Measurements from ENCODE around the gene SMAD2.
A peak's percentile ranks its signal among the peaks of the same experiment; 100 is the strongest.

SMAD2 gene

DNA sequence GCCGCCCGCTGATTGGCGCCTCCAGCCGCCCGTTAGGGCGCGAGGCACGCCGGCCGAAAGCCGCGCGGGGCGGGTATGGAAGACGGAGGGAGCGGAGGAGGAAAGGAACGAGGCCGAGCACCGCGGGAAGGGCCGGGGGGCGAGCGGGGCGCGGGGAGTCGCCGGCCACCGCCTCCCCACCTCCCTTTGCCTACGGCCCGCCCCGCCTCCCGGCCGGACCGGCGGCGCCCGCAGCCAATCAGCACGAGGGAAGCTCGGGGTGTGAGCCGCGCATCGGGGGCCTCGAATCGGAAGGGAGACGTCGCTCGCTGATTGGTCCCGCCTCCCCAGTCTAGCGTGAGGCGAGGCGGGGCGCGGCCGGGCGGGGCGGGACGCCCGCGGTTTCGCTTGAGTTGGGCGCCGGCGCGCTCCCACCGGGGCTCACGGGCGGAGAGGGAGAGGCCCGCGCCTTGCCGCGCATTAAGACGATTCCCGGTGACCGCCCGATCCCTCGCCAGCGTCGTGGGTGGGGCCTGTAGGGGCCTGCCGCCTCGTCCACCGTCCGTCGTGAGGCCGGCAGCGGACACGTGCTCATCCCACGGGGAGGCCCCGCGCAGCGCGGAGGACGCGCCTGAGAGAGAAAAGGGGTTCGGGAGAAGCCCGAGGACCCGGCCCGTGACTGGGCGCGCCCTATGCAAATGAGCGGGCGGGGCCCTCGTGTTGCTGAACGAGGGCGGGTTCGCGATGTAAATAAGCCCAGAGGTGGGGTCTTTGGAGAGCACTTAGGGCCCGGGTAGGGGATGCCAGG is 665 bp upstream of the SMAD2 start:
- no peaks in the 10 kb centered on the region for H3K9me3 ChIP-seq (replicated peaks; ENCODE audit: insufficient read depth, low read length)

GRCh38 chr18:47929681-47930198 is 719 bp downstream of the SMAD2 start:
- no peaks in the 10 kb centered on the region for H3K9me3 ChIP-seq (replicated peaks; ENCODE audit: insufficient read depth, low read length)
- H3K27me3 ChIP-seq (replicated peaks; ENCODE audit: insufficient read depth, low read length) = no peaks in the 10 kb centered on the region
- H3K4me1 ChIP-seq (ENCODE audit: low read length) = peaks cover 16% of the 10 kb centered on the region
- peak overlapping the region; percentile 82 for H3K27ac ChIP-seq (ENCODE audit: low read length)
- H3K4me3 ChIP-seq (ENCODE audit: low read length) = peak overlapping the region; percentile 87
- H3K79me2 ChIP-seq (ENCODE audit: low read length) = peaks cover 55% of the 10 kb centered on the region
- H3K36me3 ChIP-seq (replicated peaks; ENCODE audit: insufficient read depth, low read length) = no peaks in the 10 kb centered on the region
- peak overlapping the region; percentile 82 for H3K9ac ChIP-seq (ENCODE audit: low read length)
- H2AFZ ChIP-seq (ENCODE audit: low read length) = peak overlapping the region; percentile 72
- no peaks in the 10 kb centered on the region for H3K9me2 ChIP-seq (replicated peaks; ENCODE audit: insufficient read depth, low read length)
- H4K20me1 ChIP-seq (ENCODE audit: insufficient read depth, low read length) = peaks cover 24% of the 10 kb centered on the region
- peak; percentile 55 for DNase-seq
- H3K4me2 ChIP-seq (ENCODE audit: low read depth, low read length) = peak overlapping the region; percentile 77
- TF ChIP-seq EZH2 (optimal IDR thresholded peaks at IDR 0.05; ENCODE audit: low read depth, low read length) = no peak
- TF ChIP-seq EZH2phosphoT487 (IDR thresholded peaks at IDR 0.05; ENCODE audit: low read length) = no peak
- TF ChIP-seq, protein P1, sequence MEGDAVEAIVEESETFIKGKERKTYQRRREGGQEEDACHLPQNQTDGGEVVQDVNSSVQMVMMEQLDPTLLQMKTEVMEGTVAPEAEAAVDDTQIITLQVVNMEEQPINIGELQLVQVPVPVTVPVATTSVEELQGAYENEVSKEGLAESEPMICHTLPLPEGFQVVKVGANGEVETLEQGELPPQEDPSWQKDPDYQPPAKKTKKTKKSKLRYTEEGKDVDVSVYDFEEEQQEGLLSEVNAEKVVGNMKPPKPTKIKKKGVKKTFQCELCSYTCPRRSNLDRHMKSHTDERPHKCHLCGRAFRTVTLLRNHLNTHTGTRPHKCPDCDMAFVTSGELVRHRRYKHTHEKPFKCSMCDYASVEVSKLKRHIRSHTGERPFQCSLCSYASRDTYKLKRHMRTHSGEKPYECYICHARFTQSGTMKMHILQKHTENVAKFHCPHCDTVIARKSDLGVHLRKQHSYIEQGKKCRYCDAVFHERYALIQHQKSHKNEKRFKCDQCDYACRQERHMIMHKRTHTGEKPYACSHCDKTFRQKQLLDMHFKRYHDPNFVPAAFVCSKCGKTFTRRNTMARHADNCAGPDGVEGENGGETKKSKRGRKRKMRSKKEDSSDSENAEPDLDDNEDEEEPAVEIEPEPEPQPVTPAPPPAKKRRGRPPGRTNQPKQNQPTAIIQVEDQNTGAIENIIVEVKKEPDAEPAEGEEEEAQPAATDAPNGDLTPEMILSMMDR (IDR thresholded peaks at IDR 0.05; ENCODE audit: low read length) = no peak
- peaks cover 14% of the 10 kb centered on the region for H3F3A ChIP-seq (ENCODE audit: insufficient read depth, low read length)

More for the DNA sequence above, 665 bp upstream of the SMAD2 start:
- Histone ChIP-seq H3K4me3 (ENCODE audit: low read length) (peak overlapping the region; percentile 77), H3K79me2 (ENCODE audit: low read length) (peaks cover 41% of the 10 kb centered on the region), H4K20me1 (ENCODE audit: insufficient read depth, low read length) (peaks cover 14% of the 10 kb centered on the region), H3K36me3 (replicated peaks; ENCODE audit: insufficient read depth, low read length) (no peaks in the 10 kb centered on the region), H3F3A (ENCODE audit: insufficient read depth, low read length) (peaks cover 14% of the 10 kb centered on the region), H3K4me1 (ENCODE audit: low read length) (peaks cover 16% of the 10 kb centered on the region), H3K9me2 (replicated peaks; ENCODE audit: insufficient read depth, low read length) (no peaks in the 10 kb centered on the region), H2AFZ (ENCODE audit: low read length) (peak overlapping the region; percentile 73), H3K4me2 (ENCODE audit: low read depth, low read length) (peak overlapping the region; percentile 65), H3K27me3 (replicated peaks; ENCODE audit: insufficient read depth, low read length) (no peaks in the 10 kb centered on the region), H3K9ac (ENCODE audit: low read length) (peak overlapping the region; percentile 89), H3K27ac (ENCODE audit: low read length) (peak overlapping the region; percentile 97)
- TF ChIP-seq, protein P1 (IDR thresholded peaks at IDR 0.05; ENCODE audit: low read length) = no peak
- TF ChIP-seq EZH2phosphoT487 (IDR thresholded peaks at IDR 0.05; ENCODE audit: low read length) = no peak
- no peak for TF ChIP-seq EZH2 (optimal IDR thresholded peaks at IDR 0.05; ENCODE audit: low read depth, low read length)
- DNase-seq = peak; percentile 97

GRCh38 chr18:47928466-47928865 is 2.0 kb downstream of the SMAD2 start:
- Histone ChIP-seq H3K9me3 (replicated peaks; ENCODE audit: insufficient read depth, low read length) (no peaks in the 10 kb centered on the region), H3F3A (ENCODE audit: insufficient read depth, low read length) (peaks cover 14% of the 10 kb centered on the region), H3K27me3 (replicated peaks; ENCODE audit: insufficient read depth, low read length) (no peaks in the 10 kb centered on the region), H2AFZ (ENCODE audit: low read length) (no peak overlapping the region), H3K27ac (ENCODE audit: low read length) (no peak overlapping the region), H3K79me2 (ENCODE audit: low read length) (peaks cover 67% of the 10 kb centered on the region), H3K36me3 (replicated peaks; ENCODE audit: insufficient read depth, low read length) (no peaks in the 10 kb centered on the region), H3K4me3 (ENCODE audit: low read length) (no peak overlapping the region), H4K20me1 (ENCODE audit: insufficient read depth, low read length) (peaks cover 24% of the 10 kb centered on the region), H3K4me2 (ENCODE audit: low read depth, low read length) (peak overlapping the region; percentile 77; the same call in 1 of the 2 replicates), H3K9me2 (replicated peaks; ENCODE audit: insufficient read depth, low read length) (no peaks in the 10 kb centered on the region), H3K9ac (ENCODE audit: low read length) (no peak overlapping the region), H3K4me1 (ENCODE audit: low read length) (peaks cover 16% of the 10 kb centered on the region)
- no peak for TF ChIP-seq EZH2 (optimal IDR thresholded peaks at IDR 0.05; ENCODE audit: low read depth, low read length)
- TF ChIP-seq, protein P1 (IDR thresholded peaks at IDR 0.05; ENCODE audit: low read length) = no peak
- no peak for TF ChIP-seq EZH2phosphoT487 (IDR thresholded peaks at IDR 0.05; ENCODE audit: low read length)
- no peak for DNase-seq
